Body of pancreas (tissue), 4 donors: ENCODE data around the gene DIAPH3.

Experiments used
- CTCF ChIP-seq, 7 experiments: fragments of 450-650 bp in 4 of 7; fragments of 200-600 bp in 3 of 7; sonication (generic) in 3 of 7; IDR thresholded peaks; one replicate each; pipeline ENCODE4 v1.5.1; 2016 to 2019; ENCODE audit warnings: antibody characterized with exemption in 7 of 7
- POLR2A ChIP-seq, 3 donors: fragments of 450-650 bp; IDR thresholded peaks; one replicate each; pipeline ENCODE4 v1.6.1; 2016; ENCODE audit warnings: antibody characterized with exemption in 3 of 3, mild to moderate bottlenecking in 2 of 3

- TF ChIP-seq CTCF (IDR thresholded peaks at IDR 0.05): peak in 1 of 7 experiments; percentile 1
- TF ChIP-seq POLR2A (IDR thresholded peaks at IDR 0.05): peak; percentile 82 to 96 (median 94)
Measured at GRCh38 chr13:60163478-60164233, at the start of gene DIAPH3.
